KMS-11 (cell line): Measurements from ENCODE around the gene GOLGA6L10.
"Not testable (repeated sequence)": the region's sequence is repeated elsewhere in the genome, so short reads cannot be mapped to it uniquely, and the experiment has no call there.

ENCODE experiments used
- H2AFZ ChIP-seq: fragments of 200-600 bp; sonication (generic); 2 replicates; pipeline ENCODE4 v1.6.1; 2016; ENCODE audit warnings: antibody characterized with exemption, mixed run types, low read depth
- H3K27ac ChIP-seq: fragments of 200-600 bp; sonication (generic); 2 replicates; pipeline ENCODE4 v1.6.1; 2016; ENCODE audit warnings: mild to moderate bottlenecking, mixed run types
- H3K27me3 ChIP-seq: fragments of 200-600 bp; sonication (generic); 2 replicates; pipeline ENCODE4 v1.6.1; 2017; ENCODE audit warnings: mild to moderate bottlenecking, low read depth, mixed run types, moderate library complexity; ENCODE audit not compliant: insufficient read depth
- H3K36me3 ChIP-seq: fragments of 200-600 bp; sonication (generic); 2 replicates; pipeline ENCODE4 v1.6.1; 2017; ENCODE audit warnings: mild to moderate bottlenecking, mixed run types; ENCODE audit not compliant: insufficient read depth
- H3K4me1 ChIP-seq: fragments of 200-600 bp; sonication (generic); 2 replicates; pipeline ENCODE4 v1.6.1; 2016; ENCODE audit warnings: mild to moderate bottlenecking, low read depth, mixed run types; ENCODE audit not compliant: poor library complexity, severe bottlenecking
- H3K4me2 ChIP-seq: fragments of 200-600 bp; sonication (generic); 2 replicates; pipeline ENCODE4 v1.7.0; 2016; ENCODE audit warnings: mild to moderate bottlenecking, mixed run types
- H3K4me3 ChIP-seq: fragments of 200-600 bp; sonication (generic); IDR thresholded peaks from 2 replicates; pipeline ENCODE4 v1.6.1; 2017; ENCODE audit warnings: low read depth, low read length, mixed read lengths; ENCODE audit not compliant: insufficient read depth
- H3K79me2 ChIP-seq: fragments of 200-600 bp; sonication (generic); 2 replicates; pipeline ENCODE4 v1.6.1; 2016; ENCODE audit warnings: low read depth, mixed run types; ENCODE audit not compliant: insufficient read depth
- H3K9ac ChIP-seq: fragments of 200-600 bp; sonication (generic); 2 replicates; pipeline ENCODE4 v1.6.1; 2016; ENCODE audit warnings: mild to moderate bottlenecking, mixed run types
- H4K20me1 ChIP-seq: fragments of 200-600 bp; sonication (generic); 2 replicates; pipeline ENCODE4 v1.6.1; 2016; ENCODE audit warnings: mild to moderate bottlenecking, mixed run types; ENCODE audit not compliant: insufficient read depth

Gene GOLGA6L10

DNA sequence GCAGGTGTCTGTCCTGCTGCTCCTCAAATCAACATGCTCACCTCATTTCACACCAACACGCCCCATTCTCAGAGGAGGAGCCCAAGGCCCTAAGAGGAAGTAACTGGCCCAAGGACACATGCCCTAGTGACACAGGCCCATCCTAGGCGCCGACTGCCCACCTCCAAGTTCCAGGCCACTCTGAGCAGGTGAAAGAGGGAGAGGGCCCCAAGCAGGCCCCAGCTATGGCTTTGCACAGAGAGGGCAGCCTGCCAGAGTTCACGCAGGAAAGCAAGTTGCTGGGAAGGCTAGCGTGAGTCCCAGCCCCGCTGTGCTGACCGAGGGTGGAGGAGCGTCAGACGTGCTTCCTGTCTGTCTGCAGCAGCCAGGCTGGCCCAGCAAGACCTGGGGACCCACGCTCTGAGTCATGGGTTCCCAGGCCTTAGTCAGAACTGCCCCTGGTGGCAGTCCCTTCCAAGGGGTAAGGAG, 13.1 kb downstream of the GOLGA6L10 start:
- H3K4me1 ChIP-seq, H4K20me1 ChIP-seq, H3K9ac ChIP-seq, H3K4me2 ChIP-seq, H2AFZ ChIP-seq, H3K36me3 ChIP-seq, H3K27ac ChIP-seq, H3K4me3 ChIP-seq, H3K79me2 ChIP-seq, H3K27me3 ChIP-seq: not testable (repeated sequence)

DNA sequence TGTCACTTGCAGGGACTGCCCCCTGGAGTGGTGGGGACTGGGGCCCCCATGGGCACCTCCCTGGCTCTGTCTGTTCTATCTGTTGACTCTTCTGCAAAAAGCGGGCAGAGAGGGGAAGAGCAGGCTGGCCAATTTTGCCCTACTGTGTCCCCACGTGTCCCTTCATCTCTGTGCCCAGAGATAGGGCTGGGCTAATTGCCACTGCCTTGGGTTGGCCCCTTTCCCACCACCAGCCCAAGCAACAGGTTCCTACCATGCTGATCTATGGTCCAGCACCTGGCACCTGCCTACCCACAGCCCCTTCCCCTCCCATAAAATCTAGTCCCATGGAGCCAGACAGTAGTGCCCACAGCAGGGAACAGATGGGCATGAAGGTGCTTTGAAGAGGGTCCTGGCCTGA, 14.3 kb downstream of the GOLGA6L10 start:
- not testable (repeated sequence) for H3K36me3 ChIP-seq, H3K4me2 ChIP-seq, H3K27me3 ChIP-seq, H2AFZ ChIP-seq, H3K4me1 ChIP-seq, H3K27ac ChIP-seq, H3K4me3 ChIP-seq, H4K20me1 ChIP-seq, H3K79me2 ChIP-seq, H3K9ac ChIP-seq

DNA sequence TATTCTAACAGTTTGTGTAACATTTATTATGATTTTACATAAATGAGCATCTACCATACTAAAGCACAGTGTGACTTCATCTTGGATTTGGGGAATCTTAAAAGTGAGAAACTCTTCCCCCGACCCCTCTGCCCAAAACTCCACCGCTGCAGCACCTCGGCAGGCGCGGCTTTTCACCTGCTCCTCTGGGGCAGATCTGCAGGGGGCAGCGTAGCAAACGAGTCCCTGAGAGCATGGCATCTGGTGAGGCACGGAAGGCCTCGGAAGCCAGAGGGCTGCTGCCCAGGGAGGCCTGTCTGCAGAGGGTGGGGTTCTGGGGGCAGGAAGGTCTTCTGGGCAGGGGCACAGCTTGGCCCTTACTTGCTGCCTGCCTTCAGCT, 14.7 kb downstream of the GOLGA6L10 start:
- not testable (repeated sequence) for H3K4me3 ChIP-seq, H3K4me2 ChIP-seq, H3K9ac ChIP-seq, H2AFZ ChIP-seq, H3K79me2 ChIP-seq, H3K27me3 ChIP-seq, H3K27ac ChIP-seq, H3K4me1 ChIP-seq, H4K20me1 ChIP-seq, H3K36me3 ChIP-seq

DNA sequence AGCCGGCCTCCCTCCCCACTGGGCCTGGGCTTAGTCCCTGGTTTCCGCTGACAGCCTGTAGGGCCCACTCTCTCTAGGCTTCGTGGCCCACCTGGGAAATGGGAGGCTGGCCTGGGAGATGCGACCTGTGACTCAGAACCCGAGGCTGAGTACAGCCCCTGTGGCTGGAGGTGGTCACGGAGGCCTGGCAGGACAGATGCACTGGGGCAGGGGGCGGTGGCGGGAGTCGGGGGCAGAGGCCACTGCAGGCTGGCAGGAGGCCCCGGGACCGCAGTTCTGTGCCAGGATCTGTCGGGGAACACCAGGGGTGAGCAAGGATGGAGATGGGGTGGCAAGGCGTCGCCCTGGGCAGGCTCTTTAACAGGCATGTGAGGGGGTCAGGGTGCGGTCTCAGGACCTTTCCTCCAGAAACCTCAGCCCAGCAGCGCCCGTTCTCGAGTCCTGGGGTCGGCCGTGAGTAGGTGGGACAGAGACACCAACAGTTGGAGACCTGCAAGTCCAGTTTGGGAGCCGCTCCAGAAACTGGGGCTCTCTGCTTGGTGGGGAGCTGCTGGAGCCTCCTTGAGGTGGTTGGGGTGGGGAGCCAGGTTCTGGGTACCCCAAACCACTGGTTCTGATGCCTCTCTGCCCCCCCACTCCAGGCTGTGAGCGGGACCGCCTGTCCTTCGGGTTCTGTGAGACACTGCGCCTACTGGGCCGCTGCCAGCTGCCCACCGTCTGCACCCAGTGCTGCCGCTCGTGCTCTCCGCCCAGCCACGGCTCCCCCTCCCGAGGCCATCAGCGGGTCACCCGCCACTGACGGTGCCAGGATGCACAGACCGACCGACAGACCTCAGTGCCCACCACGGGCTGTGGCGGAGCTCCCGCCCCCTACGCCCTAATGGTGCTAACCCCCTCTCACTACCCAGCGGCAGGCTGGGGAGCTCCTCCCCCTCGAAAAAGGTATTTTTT, 15.4 kb downstream of the GOLGA6L10 start:
- H4K20me1 ChIP-seq, H3K79me2 ChIP-seq, H2AFZ ChIP-seq, H3K4me2 ChIP-seq, H3K36me3 ChIP-seq, H3K27ac ChIP-seq, H3K27me3 ChIP-seq, H3K4me1 ChIP-seq, H3K9ac ChIP-seq, H3K4me3 ChIP-seq: not testable (repeated sequence)

DNA sequence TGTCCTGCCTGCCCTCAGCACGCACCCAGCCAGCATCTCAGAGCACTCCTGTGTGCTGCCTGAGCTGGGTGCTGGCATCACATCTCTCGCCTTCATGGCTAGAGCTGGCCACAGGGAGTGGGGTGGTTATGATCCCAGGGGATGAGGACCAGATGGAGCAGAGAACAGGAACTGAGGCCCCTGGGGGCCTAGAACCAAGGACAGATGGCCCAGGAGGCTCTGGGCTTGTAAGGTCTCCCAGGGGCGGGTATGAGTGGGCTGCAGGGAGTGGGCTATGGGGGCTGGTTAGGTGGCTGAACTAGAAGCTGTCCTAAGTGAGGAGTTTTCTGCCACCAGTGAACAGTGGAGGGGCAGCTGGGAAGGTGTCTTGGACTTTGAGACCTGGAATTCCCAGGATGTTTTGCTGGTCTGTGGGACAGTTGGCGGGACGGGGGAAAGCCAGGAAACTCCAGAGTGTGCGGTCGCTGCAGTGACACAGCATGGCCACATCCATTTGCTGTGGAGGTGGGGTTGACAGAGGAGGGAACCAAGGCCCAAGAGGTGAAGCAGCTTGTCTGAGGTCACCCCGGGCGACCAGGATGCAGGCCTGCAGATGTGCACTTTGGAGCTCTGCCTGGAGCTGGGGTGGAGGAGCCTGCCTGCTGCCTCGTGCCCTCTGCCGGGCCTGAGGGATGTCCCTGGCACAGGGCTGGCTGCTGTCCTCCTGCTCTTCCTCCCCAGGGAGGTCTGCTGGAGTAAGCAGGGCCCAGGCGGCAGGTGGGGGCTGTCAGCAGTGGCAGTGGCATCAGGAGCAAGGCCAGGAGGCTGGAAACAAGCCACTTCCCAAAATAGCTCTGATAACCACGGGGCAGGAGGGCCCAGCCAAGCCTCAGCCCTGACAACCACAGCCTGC, 16.3 kb downstream of the GOLGA6L10 start:
- H3K4me1 ChIP-seq, H3K27me3 ChIP-seq, H3K36me3 ChIP-seq, H2AFZ ChIP-seq, H3K4me3 ChIP-seq, H3K79me2 ChIP-seq, H4K20me1 ChIP-seq, H3K27ac ChIP-seq, H3K4me2 ChIP-seq, H3K9ac ChIP-seq: not testable (repeated sequence)

DNA sequence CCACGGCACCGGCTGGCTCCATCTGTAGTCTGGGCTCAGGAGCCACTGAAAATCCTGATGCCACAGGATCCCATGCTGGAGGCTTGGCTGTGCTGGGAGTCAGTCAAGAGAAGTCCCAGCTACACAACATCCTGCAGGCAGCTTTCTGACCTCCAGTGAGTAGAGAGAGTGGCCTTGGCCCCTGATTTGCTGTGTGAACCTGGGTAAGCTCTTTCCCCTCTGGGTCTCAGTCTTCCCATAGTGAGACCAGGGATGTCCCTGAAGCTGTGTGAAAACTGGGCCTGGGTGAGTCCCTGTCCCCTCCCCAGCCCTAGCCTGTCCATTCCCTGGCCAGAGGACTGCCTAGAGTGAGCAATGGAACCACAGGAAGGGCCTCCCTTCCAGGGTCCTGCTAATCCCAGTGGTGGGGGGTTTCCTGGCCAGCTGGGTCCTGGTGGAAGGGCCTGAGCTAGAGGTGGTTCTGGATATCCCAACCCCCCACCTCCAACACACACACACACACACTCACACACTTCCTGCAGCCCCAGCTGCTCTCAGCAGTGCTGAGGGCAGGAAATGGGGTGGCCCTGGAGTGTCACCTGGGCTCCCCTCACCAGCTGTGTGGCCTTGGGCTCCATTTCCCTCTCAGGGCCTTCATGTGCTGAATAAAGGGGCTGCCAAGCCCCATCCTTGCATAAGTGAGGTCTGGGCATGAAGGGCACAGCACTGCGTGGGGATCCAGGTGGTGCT, 17.5 kb downstream of the GOLGA6L10 start:
- H3K4me2 ChIP-seq, H4K20me1 ChIP-seq, H3K36me3 ChIP-seq, H3K27me3 ChIP-seq, H2AFZ ChIP-seq, H3K9ac ChIP-seq, H3K4me1 ChIP-seq, H3K79me2 ChIP-seq, H3K4me3 ChIP-seq, H3K27ac ChIP-seq: not testable (repeated sequence)

DNA sequence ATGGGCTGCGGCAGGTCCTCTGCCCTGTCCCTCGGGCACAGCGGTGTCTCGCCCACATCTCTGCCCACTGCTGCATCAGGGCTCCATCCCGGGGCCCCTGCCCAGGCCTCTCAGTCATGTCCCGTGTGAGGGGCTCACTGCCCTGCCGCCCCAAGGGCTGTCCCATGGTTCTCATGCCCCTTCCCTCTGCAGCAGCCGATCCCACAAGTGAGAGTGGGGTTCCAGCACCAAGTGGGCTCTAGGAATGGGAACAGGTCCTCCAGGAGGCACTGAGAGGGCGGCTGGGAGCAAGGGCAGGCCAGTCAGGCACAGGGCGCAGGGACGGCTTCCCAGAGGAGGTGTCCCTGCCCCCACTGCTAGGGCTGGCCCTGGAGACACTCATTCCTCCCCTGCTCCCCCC, 18.4 kb downstream of the GOLGA6L10 start:
- not testable (repeated sequence) for H3K36me3 ChIP-seq, H4K20me1 ChIP-seq, H3K4me2 ChIP-seq, H3K9ac ChIP-seq, H3K4me3 ChIP-seq, H2AFZ ChIP-seq, H3K27me3 ChIP-seq, H3K79me2 ChIP-seq, H3K4me1 ChIP-seq, H3K27ac ChIP-seq

DNA sequence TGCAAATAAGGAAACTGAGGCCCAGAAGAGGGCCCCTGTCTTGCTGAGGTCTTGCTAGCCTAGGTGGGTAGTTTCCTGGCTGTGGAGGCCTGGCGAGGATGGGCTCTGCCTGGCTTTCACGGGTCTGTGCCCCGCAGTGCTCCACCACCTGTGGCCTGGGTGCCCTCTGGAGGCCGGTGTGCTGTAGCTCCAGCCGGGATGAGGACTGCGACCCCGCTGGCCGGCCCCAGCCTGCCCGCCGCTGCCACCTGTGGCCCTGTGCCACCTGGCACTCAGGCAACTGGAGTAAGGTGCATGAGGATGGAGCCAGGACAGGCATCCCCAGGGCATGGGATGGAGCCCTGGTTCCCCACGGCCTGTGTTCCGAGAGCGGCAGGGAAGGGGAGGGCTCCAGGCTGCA, 20.2 kb downstream of the GOLGA6L10 start:
- H3K27ac ChIP-seq, H3K9ac ChIP-seq, H3K4me3 ChIP-seq, H2AFZ ChIP-seq, H3K79me2 ChIP-seq, H3K27me3 ChIP-seq, H4K20me1 ChIP-seq, H3K36me3 ChIP-seq, H3K4me2 ChIP-seq, H3K4me1 ChIP-seq: not testable (repeated sequence)

DNA sequence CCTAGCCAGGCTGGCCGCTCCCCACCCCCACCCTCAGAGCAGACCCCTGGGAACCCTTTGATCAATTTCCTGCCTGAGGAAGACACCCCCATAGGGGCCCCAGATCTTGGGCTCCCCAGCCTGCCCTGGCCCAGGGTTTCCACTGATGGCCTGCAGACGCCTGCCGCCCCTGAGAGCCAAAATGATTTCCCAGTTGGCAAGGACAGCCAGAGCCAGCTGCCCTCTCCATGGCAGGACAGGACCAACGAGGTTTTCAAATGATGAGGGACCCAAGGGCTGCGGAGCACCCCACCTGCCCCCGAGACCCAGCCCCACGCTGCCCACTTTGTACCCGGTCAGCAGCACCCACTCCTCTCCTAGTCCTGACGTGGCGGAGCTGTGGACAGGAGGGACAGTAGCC, 21.9 kb downstream of the GOLGA6L10 start:
- H3K4me3 ChIP-seq, H3K79me2 ChIP-seq, H3K27ac ChIP-seq, H2AFZ ChIP-seq, H3K36me3 ChIP-seq, H3K4me1 ChIP-seq, H3K27me3 ChIP-seq, H4K20me1 ChIP-seq, H3K9ac ChIP-seq, H3K4me2 ChIP-seq: not testable (repeated sequence)
